Neural cell (in vitro differentiated cells): ENCODE results near the gene ATP1B4.

ENCODE experiments used
- CTCF ChIP-seq: fragments of 450-650 bp; IDR thresholded peaks from 2 replicates; pipeline ENCODE4 v1.5.1; 2014; ENCODE audit warnings: antibody characterized with exemption, mild to moderate bottlenecking, moderate library complexity; ENCODE audit not compliant: poor library complexity, severe bottlenecking
- EP300 ChIP-seq: fragments of 450-650 bp; conservative IDR thresholded peaks from 2 replicates; pipeline ENCODE4 v1.6.1; 2014; ENCODE audit warnings: antibody characterized with exemption, mild to moderate bottlenecking, moderate library complexity; ENCODE audit not compliant: poor library complexity, severe bottlenecking

GRCh38 chrX:120406638-120407037 is 44.7 kb downstream of the ATP1B4 start:
- TF ChIP-seq CTCF (no peak), EP300 (no peak)
